CD14-positive monocyte (primary cell): ENCODE data around the gene ADAMTS18. TPM values are rescaled to one million over a fixed set of nuclear protein-coding genes. Genes with fewer than 3 reads are reported as not detected.

Source experiments
- DNase-seq, 3 donors: peaks; one replicate each; pipeline ENCODE4 v3.0.0-alpha.2; 2011 to 2022
- H2AFZ ChIP-seq: 2 replicates; pipeline ENCODE4 v1.6.0; 2012; ENCODE audit warnings: mild to moderate bottlenecking, low read depth, low read length, inconsistent platforms; ENCODE audit not compliant: insufficient read depth, poor library complexity, severe bottlenecking
- H3K27ac ChIP-seq, 2 donors: 1 replicate in 1 of 2; 2 replicates in 1 of 2; pipeline ENCODE4 v1.5.1; 2012 to 2013; ENCODE audit warnings: low read length in 2 of 2, control low read depth in 1 of 2, inconsistent platforms in 1 of 2, low read depth in 1 of 2, mild to moderate bottlenecking in 1 of 2
- H3K27me3 ChIP-seq, 2 donors: one replicate each; pipeline versions ENCODE4 v1.6.0 to v1.6.1; 2011 to 2013; ENCODE audit warnings: low read length in 2 of 2; ENCODE audit not compliant: control insufficient read depth in 2 of 2, insufficient read depth in 2 of 2
- H3K36me3 ChIP-seq, 2 donors: replicated peaks in 1 of 2; 1 replicate in 1 of 2; 2 replicates in 1 of 2; pipeline versions ENCODE4 v1.5.1 to v1.6.1; 2012 to 2013; ENCODE audit warnings: low read length in 2 of 2, control low read depth in 1 of 2, inconsistent platforms in 1 of 2, mild to moderate bottlenecking in 1 of 2; ENCODE audit not compliant: insufficient read depth in 2 of 2, control insufficient read depth in 1 of 2
- H3K4me1 ChIP-seq, 2 donors: 1 replicate in 1 of 2; 2 replicates in 1 of 2; pipeline versions ENCODE4 v1.5.1 to v1.6.1; 2012 to 2013; ENCODE audit warnings: low read length in 2 of 2, control low read depth in 1 of 2, inconsistent platforms in 1 of 2, mild to moderate bottlenecking in 1 of 2, moderate library complexity in 1 of 2; ENCODE audit not compliant: insufficient read depth in 2 of 2, control insufficient read depth in 1 of 2
- H3K4me2 ChIP-seq: replicated peaks from 2 replicates; pipeline ENCODE3; 2012; ENCODE audit warnings: low read length, moderate library complexity, mild to moderate bottlenecking; ENCODE audit not compliant: poor library complexity, severe bottlenecking; ENCODE audit errors: extremely low read depth
- H3K4me3 ChIP-seq, 3 experiments: fragments of 200-600 bp in 1 of 3; sonication (generic) in 1 of 3; replicated peaks in 1 of 3; 1 replicate in 2 of 3; 2 replicates in 1 of 3; pipeline ENCODE4 v1.5.1; 2011 to 2013; ENCODE audit warnings: low read length in 3 of 3, mild to moderate bottlenecking in 3 of 3, control low read depth in 2 of 3, low read depth in 2 of 3, inconsistent platforms in 1 of 3, moderate library complexity in 1 of 3
- H3K79me2 ChIP-seq: 2 replicates; pipeline ENCODE4 v1.6.0; 2012; ENCODE audit warnings: mild to moderate bottlenecking, control low read depth, inconsistent platforms, low read length, moderate library complexity; ENCODE audit not compliant: insufficient read depth
- H3K9ac ChIP-seq: 2 replicates; pipeline ENCODE4 v1.6.0; 2017; ENCODE audit warnings: low read length, mild to moderate bottlenecking; ENCODE audit not compliant: insufficient read depth, poor library complexity, severe bottlenecking
- H3K9me3 ChIP-seq, 2 donors: replicated peaks in 1 of 2; 1 replicate in 1 of 2; 2 replicates in 1 of 2; pipeline versions ENCODE4 v1.5.1 to v1.6.1; 2012 to 2013; ENCODE audit warnings: low read length in 2 of 2, control low read depth in 1 of 2; ENCODE audit not compliant: control insufficient read depth in 1 of 2, insufficient read depth in 1 of 2
- H4K20me1 ChIP-seq: 2 replicates; pipeline ENCODE4 v1.6.0; 2012; ENCODE audit warnings: mild to moderate bottlenecking, low read length, control low read depth, moderate library complexity; ENCODE audit not compliant: insufficient read depth
- H3K27ac Mint-ChIP-seq, 7 donors: one replicate each; pipeline ENCODE4 v1.8.0; 2020; ENCODE audit warnings: mild to moderate bottlenecking in 7 of 7, mixed read lengths in 7 of 7, moderate library complexity in 6 of 7, inconsistent platforms in 2 of 7
- H3K27me3 Mint-ChIP-seq, 3 donors: one replicate each; pipeline ENCODE4 v1.8.0; 2021 to 2022; ENCODE audit warnings: low read depth in 3 of 3, mild to moderate bottlenecking in 3 of 3, mixed read lengths in 3 of 3, moderate library complexity in 3 of 3, inconsistent platforms in 1 of 3
- H3K36me3 Mint-ChIP-seq, 2 donors: one replicate each; pipeline ENCODE4 v1.8.0; 2020; ENCODE audit warnings: mixed read lengths in 2 of 2, inconsistent platforms in 1 of 2, mild to moderate bottlenecking in 1 of 2
- H3K4me1 Mint-ChIP-seq: one replicate; pipeline ENCODE4 v1.8.0; 2020; ENCODE audit warnings: mild to moderate bottlenecking, mixed read lengths
- H3K4me3 Mint-ChIP-seq, 2 donors: one replicate each; pipeline ENCODE4 v1.8.0; 2020; ENCODE audit warnings: mild to moderate bottlenecking in 2 of 2, mixed read lengths in 2 of 2, moderate library complexity in 1 of 2
- H3K9me3 Mint-ChIP-seq, 7 donors: one replicate each; pipeline ENCODE4 v1.8.0; 2020 to 2022; ENCODE audit warnings: mixed read lengths in 7 of 7, mild to moderate bottlenecking in 6 of 7, moderate library complexity in 6 of 7, inconsistent platforms in 2 of 7
- WGBS: methylation state at CpG from one replicate; pipeline ENCODE4 v1.1.5; 2013; ENCODE audit warnings: missing lambda C conversion rate; ENCODE audit not compliant: insufficient coverage; 5-methylcytosine and 5-hydroxymethylcytosine counted together
- intact Hi-C, 2 donors: fragments of 100-400 bp; cut with micrococcal nuclease; formaldehyde crosslinking; loops; one replicate each; pipeline versions ENCODE4 v1.15.0 to v1.15.1; 2023
- polyA plus RNA-seq, 3 donors: library from polyadenylated mRNA; depleted of rRNA in 1 of 3; unstranded in 2 of 3; stranded (reverse) in 1 of 3; fragments of 300-500 nt in 2 of 3; fragments of >200 nt in 1 of 3; fragmentation: Illumina TruSeq in 2 of 3; gene quantifications; 1 replicate in 2 of 3; 2 replicates in 1 of 3; pipeline ENCODE4 v1.2.3, GENCODE V29; 2012 to 2021
- TF ChIP-seq, protein P1 (sequence below): fragments of 200-600 bp; IDR thresholded peaks from one replicate; pipeline ENCODE4 v1.8.0; 2022; ENCODE audit warnings: antibody characterized with exemption, mild to moderate bottlenecking

Gene ADAMTS18
- polyA plus RNA-seq, 3 donors: not detected

DNA sequence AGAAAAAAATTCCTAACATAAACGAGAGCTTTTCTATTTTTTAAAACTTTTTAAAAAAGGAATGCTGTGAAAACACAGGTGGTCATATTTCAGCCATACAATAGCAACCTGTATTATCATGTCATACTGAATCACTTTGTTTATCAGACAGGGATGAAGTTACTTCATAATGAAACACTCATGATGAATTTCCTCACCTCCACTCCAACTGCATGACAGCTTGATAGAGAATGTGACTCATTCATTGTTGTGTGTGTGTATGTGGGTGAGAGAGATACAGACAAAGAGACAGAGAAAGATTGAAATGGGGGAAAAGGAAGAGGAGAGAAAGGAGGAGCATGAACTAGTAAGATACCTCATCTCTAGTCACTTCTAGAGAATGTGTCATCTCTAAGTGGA, 126.7 kb downstream of the ADAMTS18 start:
- no peak overlapping the region for H3K9ac ChIP-seq
- H3K36me3 Mint-ChIP-seq: no peaks in the 10 kb centered on the region

DNA sequence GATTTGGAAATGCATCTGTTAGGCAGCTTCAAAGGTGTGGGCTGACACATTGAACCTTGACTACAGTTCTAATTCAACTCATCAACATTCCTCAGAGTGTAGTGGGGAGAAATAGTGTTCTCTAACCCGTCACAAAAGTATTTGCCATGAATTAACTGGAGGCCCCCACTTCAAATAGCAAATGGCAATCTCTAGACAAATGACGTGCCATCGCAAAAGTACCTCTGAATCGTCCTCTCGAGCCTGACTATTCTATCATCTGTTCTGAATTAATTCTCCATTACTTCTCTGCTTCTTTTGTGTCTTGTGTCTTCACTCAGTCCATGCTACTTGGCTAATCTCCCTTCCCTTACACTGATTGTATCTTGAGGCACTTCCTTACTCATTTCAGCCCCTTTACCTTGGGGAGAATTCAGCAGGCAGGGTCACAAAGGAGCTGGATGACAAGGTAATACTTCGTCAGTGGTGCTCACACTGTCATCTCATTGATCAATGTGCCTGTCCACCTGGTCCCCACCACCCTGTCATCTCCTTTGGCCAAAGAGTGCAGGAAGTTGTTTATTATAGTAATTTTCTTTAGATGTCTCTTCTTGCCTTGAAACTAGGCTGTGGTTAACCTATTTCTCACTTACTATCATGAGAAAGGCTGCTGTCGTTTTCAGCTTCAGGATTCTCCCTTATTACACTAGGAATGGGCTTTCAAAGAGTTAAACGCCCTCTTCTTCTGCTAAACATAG, 127.2 kb downstream of the ADAMTS18 start:
- Histone ChIP-seq H3K4me2 (no peak overlapping the region), H3K4me1 (no peaks in the 10 kb centered on the region), H3K27me3 (no peaks in the 10 kb centered on the region), H4K20me1 (no peaks in the 10 kb centered on the region), H3K9me3 (no peaks in the 10 kb centered on the region), H3K27ac (no peak overlapping the region), H2AFZ (no peak overlapping the region), H3K4me3 (no peak overlapping the region), H3K36me3 (no peaks in the 10 kb centered on the region), H3K9ac (no peak overlapping the region), H3K79me2 (no peaks in the 10 kb centered on the region)
- Mint-ChIP-seq H3K36me3 (no peaks in the 10 kb centered on the region), H3K9me3 (peaks cover 0 to 3% (median 0%) of the 10 kb centered on the region in 7 donors), H3K4me1 (no peaks in the 10 kb centered on the region), H3K4me3 (no peak overlapping the region), H3K27ac (no peak overlapping the region), H3K27me3 (no peaks in the 10 kb centered on the region)
- no peak for DNase-seq
- TF ChIP-seq, protein P1, sequence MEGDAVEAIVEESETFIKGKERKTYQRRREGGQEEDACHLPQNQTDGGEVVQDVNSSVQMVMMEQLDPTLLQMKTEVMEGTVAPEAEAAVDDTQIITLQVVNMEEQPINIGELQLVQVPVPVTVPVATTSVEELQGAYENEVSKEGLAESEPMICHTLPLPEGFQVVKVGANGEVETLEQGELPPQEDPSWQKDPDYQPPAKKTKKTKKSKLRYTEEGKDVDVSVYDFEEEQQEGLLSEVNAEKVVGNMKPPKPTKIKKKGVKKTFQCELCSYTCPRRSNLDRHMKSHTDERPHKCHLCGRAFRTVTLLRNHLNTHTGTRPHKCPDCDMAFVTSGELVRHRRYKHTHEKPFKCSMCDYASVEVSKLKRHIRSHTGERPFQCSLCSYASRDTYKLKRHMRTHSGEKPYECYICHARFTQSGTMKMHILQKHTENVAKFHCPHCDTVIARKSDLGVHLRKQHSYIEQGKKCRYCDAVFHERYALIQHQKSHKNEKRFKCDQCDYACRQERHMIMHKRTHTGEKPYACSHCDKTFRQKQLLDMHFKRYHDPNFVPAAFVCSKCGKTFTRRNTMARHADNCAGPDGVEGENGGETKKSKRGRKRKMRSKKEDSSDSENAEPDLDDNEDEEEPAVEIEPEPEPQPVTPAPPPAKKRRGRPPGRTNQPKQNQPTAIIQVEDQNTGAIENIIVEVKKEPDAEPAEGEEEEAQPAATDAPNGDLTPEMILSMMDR: no peak
- WGBS: 85% methylated on average over 6 of the region's 8 CpGs
- intact Hi-C loops: no loop called here

More for the DNA sequence above, 126.7 kb downstream of the ADAMTS18 start:
- Mint-ChIP-seq H3K4me3 (no peak overlapping the region), H3K4me1 (no peaks in the 10 kb centered on the region), H3K27ac (no peak overlapping the region), H3K27me3 (no peaks in the 10 kb centered on the region), H3K9me3 (peaks cover 0 to 5% (median 0%) of the 10 kb centered on the region in 7 donors)
- no CpG with 5 or more reads among the region's 1 CpG for WGBS
- intact Hi-C loops: no loop called here
- no peaks in the 10 kb centered on the region for H3K9me3 ChIP-seq
- H2AFZ ChIP-seq: no peak overlapping the region
- no peak for DNase-seq
- H3K27ac ChIP-seq: no peak overlapping the region
- no peaks in the 10 kb centered on the region for H3K79me2 ChIP-seq
- no peaks in the 10 kb centered on the region for H3K27me3 ChIP-seq
- no peak overlapping the region for H3K4me2 ChIP-seq
- H3K4me1 ChIP-seq: no peaks in the 10 kb centered on the region
- H3K36me3 ChIP-seq: no peaks in the 10 kb centered on the region
- H4K20me1 ChIP-seq: no peaks in the 10 kb centered on the region
- TF ChIP-seq, protein P1: no peak
- no peak overlapping the region for H3K4me3 ChIP-seq
